HCT116 (cell line): Measurements from ENCODE around the gene ELFN1.

ENCODE experiments used
- EGR1 ChIP-seq: IDR thresholded peaks from 2 replicates; pipeline ENCODE4 v1.6.1; 2012; ENCODE audit warnings: low read depth
- EZH2 ChIP-seq: fragments of 200-600 bp; sonication (generic); IDR thresholded peaks from 2 replicates; pipeline ENCODE4 v1.6.1; 2017; ENCODE audit warnings: antibody characterized with exemption, mixed run types
- EZH2phosphoT487 ChIP-seq: fragments of 200-600 bp; IDR thresholded peaks from 2 replicates; pipeline ENCODE4 v1.6.1; 2018; ENCODE audit warnings: antibody characterized with exemption, borderline replicate concordance
- POLR2A ChIP-seq: IDR thresholded peaks from 2 replicates; pipeline ENCODE4 v1.7.0; 2011; ENCODE audit warnings: borderline replicate concordance; ENCODE audit not compliant: insufficient read depth, insufficient read length; ENCODE audit errors: extremely low read depth
- SP1 ChIP-seq: IDR thresholded peaks from 2 replicates; pipeline ENCODE4 v1.6.1; 2012; ENCODE audit warnings: low read depth
- TF ChIP-seq, protein P1 (sequence below), 3 experiments: fragments of 200-600 bp in 1 of 3; sonication (generic) in 1 of 3; IDR thresholded peaks in 2 of 3; conservative IDR thresholded peaks in 1 of 3; 2 replicates each; pipeline ENCODE4 v1.5.1; 2012 to 2017; ENCODE audit warnings: low read depth in 2 of 3, low read length in 2 of 3, antibody characterized with exemption in 1 of 3, borderline replicate concordance in 1 of 3, control low read depth in 1 of 3, mild to moderate bottlenecking in 1 of 3, mixed read lengths in 1 of 3, mixed run types in 1 of 3, moderate library complexity in 1 of 3; ENCODE audit not compliant: insufficient read depth in 1 of 3
- TF ChIP-seq, protein P2 (sequence below): IDR thresholded peaks from 2 replicates; pipeline ENCODE4 v1.6.1; 2012; ENCODE audit warnings: low read depth

DNA sequence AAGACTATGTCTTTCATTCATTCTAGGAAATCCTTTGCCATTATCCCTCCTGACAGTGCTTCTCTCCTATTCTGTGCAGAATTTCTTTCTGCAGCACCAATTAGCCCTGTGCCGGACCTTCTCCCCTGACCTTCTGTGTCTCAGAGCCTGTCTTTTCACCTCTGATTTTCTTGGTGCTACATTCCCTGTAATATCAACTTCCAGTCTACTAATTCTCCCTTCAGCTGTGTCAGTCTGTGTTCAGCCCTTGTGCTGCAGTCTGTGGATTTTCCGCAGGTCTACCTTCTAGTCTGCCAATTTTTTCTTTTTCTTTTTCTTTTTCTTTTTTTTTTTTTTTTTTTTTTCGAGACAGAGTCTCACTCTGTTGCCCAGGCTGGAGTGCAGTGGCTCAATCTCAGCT lies 115.8 kb downstream of the ELFN1 start:
- TF ChIP-seq EZH2 (no peak), EZH2phosphoT487 (no peak), POLR2A (no peak), SP1 (no peak), EGR1 (no peak)
- TF ChIP-seq, protein P1, sequence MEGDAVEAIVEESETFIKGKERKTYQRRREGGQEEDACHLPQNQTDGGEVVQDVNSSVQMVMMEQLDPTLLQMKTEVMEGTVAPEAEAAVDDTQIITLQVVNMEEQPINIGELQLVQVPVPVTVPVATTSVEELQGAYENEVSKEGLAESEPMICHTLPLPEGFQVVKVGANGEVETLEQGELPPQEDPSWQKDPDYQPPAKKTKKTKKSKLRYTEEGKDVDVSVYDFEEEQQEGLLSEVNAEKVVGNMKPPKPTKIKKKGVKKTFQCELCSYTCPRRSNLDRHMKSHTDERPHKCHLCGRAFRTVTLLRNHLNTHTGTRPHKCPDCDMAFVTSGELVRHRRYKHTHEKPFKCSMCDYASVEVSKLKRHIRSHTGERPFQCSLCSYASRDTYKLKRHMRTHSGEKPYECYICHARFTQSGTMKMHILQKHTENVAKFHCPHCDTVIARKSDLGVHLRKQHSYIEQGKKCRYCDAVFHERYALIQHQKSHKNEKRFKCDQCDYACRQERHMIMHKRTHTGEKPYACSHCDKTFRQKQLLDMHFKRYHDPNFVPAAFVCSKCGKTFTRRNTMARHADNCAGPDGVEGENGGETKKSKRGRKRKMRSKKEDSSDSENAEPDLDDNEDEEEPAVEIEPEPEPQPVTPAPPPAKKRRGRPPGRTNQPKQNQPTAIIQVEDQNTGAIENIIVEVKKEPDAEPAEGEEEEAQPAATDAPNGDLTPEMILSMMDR (IDR thresholded peaks at IDR 0.05 in 2 of 3, conservative IDR thresholded peaks at IDR 0.05 in 1 of 3; ENCODE audit: borderline replicate concordance in 1 of 3, insufficient read depth in 1 of 3, low read depth in 2 of 3, low read length in 2 of 3) = no peak
- TF ChIP-seq, protein P2, sequence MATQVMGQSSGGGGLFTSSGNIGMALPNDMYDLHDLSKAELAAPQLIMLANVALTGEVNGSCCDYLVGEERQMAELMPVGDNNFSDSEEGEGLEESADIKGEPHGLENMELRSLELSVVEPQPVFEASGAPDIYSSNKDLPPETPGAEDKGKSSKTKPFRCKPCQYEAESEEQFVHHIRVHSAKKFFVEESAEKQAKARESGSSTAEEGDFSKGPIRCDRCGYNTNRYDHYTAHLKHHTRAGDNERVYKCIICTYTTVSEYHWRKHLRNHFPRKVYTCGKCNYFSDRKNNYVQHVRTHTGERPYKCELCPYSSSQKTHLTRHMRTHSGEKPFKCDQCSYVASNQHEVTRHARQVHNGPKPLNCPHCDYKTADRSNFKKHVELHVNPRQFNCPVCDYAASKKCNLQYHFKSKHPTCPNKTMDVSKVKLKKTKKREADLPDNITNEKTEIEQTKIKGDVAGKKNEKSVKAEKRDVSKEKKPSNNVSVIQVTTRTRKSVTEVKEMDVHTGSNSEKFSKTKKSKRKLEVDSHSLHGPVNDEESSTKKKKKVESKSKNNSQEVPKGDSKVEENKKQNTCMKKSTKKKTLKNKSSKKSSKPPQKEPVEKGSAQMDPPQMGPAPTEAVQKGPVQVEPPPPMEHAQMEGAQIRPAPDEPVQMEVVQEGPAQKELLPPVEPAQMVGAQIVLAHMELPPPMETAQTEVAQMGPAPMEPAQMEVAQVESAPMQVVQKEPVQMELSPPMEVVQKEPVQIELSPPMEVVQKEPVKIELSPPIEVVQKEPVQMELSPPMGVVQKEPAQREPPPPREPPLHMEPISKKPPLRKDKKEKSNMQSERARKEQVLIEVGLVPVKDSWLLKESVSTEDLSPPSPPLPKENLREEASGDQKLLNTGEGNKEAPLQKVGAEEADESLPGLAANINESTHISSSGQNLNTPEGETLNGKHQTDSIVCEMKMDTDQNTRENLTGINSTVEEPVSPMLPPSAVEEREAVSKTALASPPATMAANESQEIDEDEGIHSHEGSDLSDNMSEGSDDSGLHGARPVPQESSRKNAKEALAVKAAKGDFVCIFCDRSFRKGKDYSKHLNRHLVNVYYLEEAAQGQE = no peak
